NCI-H1930 (cell line): Measurements from ENCODE around the gene DPH5.
"Not testable (repeated sequence)": the region's sequence is repeated elsewhere in the genome, so short reads cannot be mapped to it uniquely, and the experiment has no call there.

Source experiments
- DNase-seq, 2 experiments: peaks; one replicate each; lab custom pipeline; 2025; lab: John Stamatoyannopoulos, UW

DPH5 gene

DNA sequence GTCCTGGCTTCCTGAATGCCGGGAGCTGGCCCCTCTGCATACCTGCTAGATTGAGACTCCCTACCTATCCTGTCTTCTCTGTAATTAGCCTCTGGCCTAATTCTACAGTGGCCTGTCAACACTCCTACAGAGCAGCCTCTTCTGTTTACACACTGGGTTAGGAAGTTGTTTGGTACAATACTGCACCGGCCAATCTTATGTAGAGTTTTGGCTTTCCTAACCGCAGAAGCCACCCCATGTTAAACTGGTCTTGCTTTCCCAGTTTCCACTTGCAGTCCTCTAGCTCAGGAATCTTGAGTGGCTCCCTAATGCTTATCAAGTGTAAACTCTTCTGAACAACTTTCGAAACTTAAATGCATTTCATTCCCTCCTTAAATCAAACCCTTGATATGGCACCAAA, 42.8 kb downstream of the DPH5 start:
- no peak for DNase-seq

DNA sequence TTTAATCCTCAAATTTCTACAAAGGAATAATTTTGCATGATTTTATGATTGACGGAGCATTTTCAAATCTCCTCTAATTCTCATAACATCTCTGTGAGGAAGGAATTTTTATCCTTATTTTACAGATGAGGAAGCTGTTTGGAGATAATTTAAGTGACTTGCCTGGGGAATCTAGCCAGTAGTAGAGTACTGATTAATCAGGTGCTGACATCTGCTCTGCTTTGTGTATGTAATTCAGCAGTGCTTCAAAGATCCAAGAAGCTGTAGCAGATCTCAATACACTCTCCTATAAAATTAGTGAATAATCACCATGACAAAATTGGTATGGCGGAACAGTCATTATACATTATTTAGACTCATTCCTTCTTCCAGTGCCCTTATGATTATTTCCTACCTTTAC, 46.0 kb downstream of the DPH5 start:
- DNase-seq, result no peak

DNA sequence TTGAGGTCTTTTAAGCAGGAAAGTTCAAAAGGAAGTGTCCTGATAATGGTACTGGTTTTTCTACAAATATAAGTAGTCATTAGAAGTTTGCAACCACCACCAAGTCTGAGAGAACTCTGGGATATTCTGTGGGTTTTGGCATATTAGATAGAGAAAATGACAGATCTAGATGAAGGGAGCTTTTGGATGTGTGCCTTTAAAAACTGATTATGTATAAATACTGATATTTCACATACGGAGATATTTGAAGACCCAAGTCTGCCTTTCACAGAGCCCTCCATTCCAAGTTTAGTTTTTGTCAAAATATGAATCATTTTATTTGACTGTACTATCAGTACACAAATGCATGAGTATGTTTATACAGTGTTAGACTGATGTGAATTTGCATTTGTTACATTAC, 48.6 kb downstream of the DPH5 start:
- DNase-seq, result no peak

DNA sequence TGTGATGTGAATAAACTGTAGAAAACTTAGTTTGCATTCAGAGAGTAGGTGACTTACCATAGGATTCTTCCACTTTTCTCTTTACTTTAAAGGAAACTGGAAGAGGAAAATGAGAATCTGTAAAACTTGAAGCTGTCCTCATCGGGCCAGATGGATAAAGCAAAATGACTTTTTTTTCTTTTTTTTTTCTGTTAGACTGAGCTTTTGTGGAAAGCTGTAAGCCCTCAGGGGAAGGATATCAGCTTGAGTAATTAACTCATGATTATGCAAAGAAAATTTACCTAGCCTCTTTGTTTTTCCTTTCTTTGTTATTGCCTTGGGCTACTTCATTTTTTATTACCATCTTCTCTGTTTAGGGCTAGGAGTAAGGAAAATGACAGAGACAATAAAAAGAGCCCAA, 53.4 kb downstream of the DPH5 start:
- DNase-seq, result no peak

DNA sequence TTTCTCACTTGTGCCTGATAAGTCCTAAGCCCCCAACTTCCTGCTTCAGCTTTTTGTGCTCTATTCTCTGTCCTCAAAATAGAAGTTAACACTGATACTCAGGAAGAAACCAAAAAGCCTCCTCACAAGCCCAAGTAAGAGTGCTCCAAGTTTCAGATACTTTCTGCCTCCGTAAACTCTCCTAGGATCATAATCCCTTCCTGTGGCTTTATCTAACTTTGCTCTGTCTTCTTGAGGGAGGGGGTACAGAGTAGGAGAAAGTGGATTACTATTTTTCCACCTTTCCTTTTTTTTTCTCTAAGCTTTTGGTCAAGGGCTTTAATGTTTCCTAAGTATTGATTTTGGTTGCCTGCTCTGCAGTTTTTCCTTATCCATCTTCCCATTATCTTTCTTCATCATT, 54.6 kb downstream of the DPH5 start:
- DNase-seq, result no peak

DNA sequence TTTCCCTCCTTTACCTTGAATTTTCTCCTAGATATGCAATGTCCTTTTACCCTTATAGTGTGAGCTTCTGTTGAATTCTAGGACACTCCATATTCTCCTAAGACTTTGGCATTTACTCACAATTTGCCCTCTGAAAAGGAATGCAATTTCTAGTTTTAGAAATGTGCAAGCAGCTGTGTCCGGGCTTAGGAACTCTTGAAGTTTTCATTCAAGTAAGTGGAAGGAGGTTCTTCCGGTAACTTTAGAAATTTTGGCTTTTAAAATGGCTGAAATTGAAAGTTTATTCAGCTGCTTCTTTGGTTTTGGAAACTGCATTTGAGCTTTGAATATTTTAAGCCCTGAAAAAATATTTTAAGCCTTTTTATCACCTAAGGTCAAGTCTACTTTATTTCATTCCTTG, 56.3 kb downstream of the DPH5 start:
- no peak for DNase-seq

DNA sequence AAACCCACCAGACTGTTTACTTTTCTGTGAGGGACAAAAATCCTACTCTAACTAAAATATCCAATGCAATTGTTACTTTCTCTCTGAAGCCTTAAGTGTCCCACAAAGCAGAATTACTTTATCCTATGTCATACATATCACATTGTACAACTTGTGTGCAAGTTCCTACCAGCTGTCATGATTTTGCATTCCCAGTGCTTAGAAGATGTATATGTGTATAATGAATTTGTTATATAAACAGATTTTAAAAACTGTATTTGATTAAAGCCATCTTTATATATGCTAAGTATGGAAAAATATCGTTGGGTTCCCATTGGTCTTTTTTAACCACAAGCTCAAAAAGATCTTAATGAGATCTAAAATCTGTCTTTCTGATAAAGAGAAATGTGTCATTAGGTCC, 57.0 kb downstream of the DPH5 start:
- DNase-seq, result no peak

DNA sequence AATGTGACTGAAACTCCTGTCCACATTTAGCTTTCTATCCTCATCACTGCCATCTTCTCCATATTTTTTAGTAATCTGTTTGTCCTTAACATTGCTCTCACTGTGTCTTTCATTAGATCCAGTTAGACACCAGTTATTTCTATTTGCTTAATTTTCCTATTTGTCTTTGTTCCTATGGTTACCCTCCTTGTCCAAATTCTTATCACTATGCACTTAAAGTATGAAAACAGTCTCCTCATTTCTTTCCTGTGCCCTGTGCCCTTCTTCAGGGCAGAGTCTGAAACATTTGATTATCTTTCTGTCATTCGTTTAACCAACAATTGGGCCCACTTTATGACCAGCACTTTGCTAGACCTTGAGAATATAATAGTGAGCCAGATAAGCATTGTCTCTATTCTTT, 65.5 kb downstream of the DPH5 start:
- no peak for DNase-seq

DNA sequence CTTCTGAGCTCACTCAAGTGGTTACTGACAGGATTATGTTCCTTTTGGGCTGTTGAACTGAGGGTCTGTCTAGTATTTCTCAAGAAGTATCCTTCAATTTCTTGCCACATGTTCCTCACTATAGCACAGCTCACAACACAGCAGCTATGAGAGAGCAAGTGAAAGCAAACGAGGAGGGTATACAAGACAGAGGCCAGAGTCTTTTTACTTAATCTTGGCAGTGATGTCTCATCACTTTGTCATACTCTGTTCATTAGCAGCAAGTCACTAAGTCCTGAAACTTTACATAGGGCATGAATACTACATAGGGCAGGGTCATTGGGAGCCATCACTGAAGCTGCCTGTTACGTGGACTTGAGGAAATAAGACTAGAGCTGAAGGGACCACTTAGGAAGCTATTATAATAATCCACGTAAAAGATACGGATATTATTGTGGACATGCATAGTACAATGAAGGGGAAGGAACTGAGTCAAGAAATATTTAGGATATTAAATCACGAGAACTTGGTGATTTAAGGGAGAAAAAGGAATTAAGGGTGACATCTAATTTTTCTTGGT, 66.0 kb downstream of the DPH5 start:
- no peak for DNase-seq

DNA sequence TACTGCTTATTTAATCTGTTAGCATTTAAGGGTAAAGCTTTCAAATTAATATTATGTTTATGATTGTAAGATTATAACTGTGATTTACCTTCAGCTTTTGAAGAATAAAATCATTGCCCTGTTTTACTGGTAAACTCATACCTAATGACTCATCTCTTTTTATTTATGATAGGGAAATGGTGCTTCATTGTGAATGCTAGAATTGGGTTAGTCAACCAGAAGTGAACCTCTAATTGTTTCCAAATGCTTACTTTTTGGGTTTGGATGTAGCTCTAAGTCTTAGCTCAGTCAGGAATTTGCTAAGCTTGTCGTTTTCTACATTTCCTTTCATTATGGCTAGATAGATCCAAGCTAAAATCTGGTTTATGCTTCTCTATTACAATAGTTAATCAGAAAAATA, 70.3 kb downstream of the DPH5 start:
- DNase-seq, result no peak

DNA sequence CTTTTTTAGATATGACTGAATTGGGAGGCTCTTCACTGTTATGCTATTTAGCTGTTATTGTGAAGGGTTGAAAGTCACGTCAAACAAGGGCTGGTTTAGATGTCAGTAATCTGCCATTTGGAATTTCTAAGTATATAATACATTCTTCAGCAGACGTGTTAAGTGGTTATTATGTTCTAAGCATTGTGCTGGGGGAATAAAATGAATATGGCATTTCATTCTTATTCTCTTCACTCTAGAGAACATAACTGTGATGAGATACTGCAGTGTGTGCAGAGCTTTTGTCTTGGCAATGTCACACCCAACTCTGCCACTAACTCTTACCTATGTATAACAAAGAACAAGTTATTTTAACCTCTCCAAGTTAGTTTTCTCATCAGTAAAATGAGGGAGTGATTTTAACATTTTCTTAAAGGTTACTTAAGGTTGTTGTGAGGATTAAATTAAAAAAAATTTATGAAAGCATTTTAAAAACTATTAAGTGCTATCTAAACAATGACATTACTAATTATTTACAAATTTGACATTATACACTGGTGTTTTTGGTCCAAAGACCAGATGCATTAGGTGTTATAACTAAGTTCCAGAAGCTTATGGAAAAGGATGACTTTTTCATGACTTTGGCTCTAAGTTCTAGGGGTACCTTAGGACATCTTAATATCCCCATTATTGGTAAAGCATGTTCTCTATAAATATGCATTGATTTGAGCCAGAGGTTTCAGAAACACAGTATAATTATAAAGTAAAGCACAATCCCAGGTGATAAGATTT, 71.4 kb downstream of the DPH5 start:
- no peak for DNase-seq

DNA sequence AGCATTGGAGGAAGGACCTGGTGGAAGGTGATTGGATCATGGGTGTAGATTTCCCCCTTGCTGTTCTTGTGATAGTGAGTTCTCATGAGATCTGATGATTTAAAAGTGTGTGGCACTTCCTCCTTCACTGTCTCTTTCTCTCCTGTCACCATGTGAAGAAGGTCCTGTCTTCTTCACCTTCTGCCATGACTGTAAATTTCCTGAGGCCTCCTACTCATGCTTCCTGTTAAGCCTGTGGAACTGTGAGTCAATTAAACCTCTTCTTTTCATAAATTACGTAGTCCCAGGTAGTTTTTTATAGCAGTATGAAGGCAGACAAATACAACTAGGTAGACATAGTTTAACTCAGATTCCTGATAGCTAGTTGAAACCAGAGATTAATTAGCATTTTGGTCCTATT, 72.6 kb downstream of the DPH5 start:
- DNase-seq, result not testable (repeated sequence)

DNA sequence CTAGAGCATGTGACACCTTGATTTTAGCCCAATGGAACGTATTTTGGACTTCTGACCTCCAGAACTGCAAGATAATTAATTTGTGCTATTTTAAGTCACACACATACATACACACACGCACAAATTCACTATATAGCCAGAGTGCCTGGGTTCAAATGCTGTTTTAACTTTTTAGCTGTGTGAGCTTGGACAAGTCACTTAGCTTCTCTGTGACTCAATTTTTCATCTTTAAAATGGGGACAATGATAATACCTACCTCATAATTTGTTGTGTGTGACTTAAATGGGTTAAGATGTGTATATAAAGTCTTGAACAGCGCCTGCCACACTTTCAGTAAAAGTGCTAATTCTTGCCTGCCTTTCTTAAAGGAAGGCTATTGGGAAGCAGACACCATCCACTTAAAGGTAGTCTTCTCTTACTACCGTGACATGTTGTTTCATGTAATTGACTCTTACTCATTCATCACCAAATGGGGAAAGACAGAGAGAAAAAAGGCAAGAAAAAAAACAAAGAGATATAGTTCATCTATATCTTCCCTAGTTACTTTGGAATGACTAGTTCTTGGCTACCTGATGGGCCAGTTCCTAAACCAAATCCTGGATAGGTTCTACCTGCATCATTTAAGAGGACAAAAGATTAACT, 73.4 kb downstream of the DPH5 start:
- DNase-seq, result no peak

DNA sequence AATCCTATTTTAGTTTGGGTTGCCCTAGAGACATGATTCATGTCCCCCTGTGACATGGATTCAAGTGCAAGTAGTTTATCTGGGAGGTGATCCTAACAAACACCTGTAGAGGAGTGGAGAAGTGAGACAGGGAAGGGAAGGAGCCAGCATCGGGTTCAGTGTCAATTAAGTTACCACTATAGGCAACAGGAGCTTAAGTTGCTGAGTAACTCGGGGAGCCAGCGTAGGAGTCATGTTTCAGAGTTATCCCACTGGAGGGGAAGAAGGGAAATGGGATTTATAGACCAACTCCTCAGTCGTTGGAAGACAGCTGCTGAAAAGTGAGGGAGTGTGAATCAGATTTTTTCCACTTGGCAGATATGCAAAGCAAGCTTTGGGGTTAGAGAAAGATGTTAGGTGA, 74.8 kb downstream of the DPH5 start:
- no peak for DNase-seq

DNA sequence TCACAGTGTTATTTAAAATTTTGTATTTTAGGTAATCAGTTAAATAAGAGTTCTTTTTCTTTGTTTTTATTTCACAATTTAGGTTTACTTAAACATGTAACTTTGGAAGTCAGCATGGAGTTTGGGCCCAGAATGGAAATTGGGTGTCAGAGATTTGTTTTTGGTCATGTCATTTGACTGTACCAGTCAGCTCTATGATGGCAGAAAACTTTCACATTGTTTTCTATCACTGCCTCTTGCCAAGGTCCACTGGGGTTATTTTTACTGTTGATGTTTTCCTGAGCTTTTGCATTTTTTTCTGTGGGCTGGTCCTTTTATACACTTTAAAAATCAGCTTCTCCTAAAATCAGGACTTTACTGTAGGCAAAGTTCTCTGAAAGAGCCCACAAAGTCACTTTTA, 75.2 kb downstream of the DPH5 start:
- no peak for DNase-seq

DNA sequence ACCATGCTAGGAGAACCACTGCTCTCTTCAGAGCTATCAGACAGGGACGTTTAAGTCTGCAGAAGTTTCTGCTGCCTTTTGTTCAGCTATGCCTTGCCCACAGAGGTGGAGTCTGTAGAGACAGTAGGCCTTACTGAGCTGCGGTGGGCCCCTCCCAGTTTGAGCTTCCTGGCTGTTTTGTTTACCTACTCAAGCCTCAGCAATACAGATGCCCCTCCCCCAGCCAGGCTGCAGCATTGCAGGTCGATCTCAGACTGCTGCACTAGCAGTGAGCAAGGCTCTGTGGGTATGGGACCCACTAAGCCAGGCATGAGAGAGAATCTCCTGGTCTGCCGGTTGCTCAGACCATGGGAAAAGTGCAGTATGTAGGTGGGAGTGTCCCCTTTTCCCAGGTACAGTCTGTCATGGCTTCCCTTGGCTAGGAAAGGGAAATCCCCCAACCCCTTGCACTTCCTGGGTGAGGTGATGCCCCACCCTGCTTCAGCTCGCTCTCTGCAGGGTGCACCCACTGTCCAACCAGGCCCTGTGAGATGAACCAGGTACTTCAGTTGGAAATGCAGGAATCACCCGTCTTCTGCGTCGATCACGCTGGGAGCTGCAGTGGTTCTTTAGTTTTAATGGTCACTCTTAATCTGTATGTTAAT, 75.9 kb downstream of the DPH5 start:
- DNase-seq, result not testable (repeated sequence)

DNA sequence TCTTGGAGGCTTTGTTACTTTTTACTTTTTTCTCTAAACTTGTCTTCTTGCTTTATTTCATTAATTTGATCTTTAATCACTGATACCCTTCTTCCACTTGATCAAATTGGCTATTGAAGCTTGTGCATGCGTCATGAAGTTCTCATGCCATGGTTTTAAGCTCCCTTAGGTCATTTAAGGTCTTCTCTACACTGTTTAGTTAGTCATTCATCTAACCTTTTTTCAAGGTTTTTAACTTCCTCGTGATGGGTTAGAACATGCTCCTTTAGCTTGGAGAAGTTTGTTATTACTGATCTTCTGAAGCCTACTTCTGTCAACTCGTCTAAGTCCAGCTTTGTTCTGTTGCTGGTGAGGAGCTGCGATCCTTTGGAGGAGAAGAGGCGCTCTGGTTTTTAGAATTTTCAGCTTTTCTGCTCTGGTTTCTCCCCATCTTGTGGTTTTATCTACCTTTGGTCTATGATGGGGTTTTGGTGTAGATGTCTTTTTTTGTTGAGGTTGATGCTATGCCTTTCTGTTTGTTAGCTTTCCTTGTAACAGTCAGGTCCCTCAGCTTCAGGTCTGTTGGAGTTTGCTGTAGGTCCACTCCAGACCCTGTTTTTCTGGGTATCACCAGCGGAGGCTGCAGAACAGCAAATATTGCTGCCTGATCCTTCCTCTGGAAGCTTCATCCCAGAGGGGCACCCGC, 76.7 kb downstream of the DPH5 start:
- DNase-seq, result not testable (repeated sequence)

DNA sequence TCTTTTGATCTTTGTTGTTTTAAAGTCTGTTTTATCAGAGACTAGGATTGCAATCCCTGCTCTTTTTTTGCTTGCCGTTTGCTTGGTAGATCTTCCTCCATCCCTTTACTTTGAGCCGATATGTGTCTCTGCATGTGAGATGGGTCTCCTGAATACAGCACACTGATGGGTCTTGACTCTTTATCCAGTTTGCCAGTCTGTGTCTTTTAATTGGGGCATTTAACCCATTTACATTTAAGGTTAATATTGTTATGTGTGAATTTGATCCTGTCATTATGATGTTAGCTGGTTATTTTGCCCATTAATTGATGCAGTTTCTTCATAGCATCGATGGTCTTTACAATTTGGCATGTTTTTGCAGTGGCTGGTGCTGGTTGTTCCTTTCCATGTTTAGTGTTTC, 77.8 kb downstream of the DPH5 start:
- not testable (repeated sequence) for DNase-seq

DNA sequence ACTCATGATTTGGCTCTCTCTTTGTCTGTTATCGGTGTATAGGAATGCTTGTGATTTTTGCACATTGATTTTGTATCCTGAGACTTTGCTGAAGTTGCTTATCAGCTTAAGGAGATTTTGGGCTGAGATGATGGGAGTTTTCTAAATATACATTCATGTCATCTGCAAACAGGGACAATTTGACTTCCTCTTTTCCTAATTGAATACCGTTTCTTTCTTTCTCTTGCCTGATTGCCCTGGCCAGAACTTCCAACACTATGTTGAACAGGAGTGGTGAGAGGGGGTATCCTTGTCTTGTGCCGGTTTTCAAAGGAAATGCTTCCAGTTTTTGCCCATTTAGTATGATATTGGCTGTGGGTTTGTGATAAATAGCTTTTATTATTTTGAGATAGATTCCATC, 79.5 kb downstream of the DPH5 start:
- not testable (repeated sequence) for DNase-seq

DNA sequence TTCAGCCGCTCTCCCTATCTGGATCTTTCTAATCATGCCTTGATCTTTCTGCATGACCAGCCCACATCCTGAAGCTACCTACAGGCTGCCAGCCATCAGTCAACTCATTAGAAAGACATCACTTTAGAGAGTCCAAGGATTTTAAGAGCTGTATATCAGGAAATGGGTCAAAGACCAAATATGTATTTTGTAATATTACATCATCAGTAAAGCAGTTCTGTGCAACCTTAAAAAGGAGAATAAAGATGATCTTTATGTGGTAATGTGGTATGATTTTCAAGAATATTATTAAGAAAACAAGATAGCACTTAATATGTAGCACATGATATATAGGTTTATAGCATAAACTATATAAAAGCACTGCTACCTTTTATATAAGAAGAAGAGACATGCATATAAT, 82.1 kb downstream of the DPH5 start:
- no peak for DNase-seq

DNA sequence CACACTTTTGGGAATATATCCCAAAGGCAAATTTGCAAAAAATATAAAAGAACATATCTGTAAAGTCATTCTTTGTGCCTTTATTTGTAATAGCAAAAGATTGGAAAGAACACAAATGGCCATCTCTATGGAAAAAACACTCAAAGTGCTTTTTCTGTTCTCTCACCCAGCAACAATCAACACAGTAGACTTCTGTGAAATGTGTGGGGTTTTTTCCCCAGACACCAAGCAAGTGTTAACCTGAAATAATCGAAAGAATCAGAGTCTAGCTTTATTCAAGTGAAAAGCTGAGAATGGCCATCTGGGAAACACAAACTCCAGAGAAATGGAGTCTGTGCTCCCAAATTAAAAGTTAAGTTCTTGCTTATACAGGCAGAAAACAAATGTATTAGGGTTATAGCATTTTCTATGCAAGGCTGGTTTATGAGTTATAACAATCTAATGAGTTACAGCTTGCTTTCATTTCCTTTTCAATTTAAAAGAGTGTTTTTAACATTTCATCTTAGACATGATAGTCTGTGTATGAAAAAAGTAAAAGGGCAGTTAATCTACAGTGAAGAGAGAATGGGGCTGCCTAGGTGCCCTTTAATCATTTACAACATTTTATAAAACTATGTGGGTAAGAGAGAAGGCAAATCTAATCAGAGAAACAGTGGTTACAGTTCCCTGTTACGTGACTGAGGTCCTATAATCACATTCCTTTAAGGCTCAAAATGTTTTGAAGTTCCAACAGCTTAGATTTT, 83.1 kb downstream of the DPH5 start:
- DNase-seq, result no peak
